ENCODE measurements around the gene C2orf76.

C2orf76 gene

DNA sequence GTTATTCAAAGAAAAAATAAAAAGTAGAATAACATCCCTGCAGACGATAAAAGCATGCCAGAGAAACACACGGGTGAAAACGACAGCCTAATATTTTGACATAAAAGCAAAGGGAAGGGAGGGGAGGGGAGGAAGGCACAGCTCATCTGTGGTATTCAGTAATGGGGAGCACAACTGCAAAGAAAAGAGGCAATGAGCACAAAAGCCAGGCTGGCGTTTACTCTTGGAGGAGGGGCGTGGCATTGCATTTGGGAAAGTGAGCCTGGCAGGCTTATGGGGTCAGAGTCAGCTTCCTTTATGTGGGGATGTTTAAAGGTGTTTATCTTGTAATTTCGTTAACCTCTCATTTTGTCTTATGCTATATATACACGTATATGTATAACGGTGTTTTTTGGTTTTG, 89.8 kb downstream of the C2orf76 start:
- Histone ChIP-seq H3K27me3 (ENCODE audit: insufficient read depth, poor library complexity, severe bottlenecking) (no peaks in the 10 kb centered on the region), H3K4me3 (replicated peaks; ENCODE audit: insufficient read depth, low read length) (no peak overlapping the region), H3K27ac (replicated peaks) (no peak overlapping the region)
- no peak for DNase-seq (ENCODE audit: low read depth in 1 of 2, low spot score in 1 of 2)
- TF ChIP-seq GABPA (IDR thresholded peaks at IDR 0.05; ENCODE audit: low read depth): no peak
- TF ChIP-seq, protein P1, sequence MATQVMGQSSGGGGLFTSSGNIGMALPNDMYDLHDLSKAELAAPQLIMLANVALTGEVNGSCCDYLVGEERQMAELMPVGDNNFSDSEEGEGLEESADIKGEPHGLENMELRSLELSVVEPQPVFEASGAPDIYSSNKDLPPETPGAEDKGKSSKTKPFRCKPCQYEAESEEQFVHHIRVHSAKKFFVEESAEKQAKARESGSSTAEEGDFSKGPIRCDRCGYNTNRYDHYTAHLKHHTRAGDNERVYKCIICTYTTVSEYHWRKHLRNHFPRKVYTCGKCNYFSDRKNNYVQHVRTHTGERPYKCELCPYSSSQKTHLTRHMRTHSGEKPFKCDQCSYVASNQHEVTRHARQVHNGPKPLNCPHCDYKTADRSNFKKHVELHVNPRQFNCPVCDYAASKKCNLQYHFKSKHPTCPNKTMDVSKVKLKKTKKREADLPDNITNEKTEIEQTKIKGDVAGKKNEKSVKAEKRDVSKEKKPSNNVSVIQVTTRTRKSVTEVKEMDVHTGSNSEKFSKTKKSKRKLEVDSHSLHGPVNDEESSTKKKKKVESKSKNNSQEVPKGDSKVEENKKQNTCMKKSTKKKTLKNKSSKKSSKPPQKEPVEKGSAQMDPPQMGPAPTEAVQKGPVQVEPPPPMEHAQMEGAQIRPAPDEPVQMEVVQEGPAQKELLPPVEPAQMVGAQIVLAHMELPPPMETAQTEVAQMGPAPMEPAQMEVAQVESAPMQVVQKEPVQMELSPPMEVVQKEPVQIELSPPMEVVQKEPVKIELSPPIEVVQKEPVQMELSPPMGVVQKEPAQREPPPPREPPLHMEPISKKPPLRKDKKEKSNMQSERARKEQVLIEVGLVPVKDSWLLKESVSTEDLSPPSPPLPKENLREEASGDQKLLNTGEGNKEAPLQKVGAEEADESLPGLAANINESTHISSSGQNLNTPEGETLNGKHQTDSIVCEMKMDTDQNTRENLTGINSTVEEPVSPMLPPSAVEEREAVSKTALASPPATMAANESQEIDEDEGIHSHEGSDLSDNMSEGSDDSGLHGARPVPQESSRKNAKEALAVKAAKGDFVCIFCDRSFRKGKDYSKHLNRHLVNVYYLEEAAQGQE (IDR thresholded peaks at IDR 0.05; ENCODE audit: insufficient replicate concordance, low read depth): no peak
- TF ChIP-seq SPI1 (IDR thresholded peaks at IDR 0.05; ENCODE audit: borderline replicate concordance, low read depth): no peak
- TF ChIP-seq POLR2AphosphoS5 (IDR thresholded peaks at IDR 0.05; ENCODE audit: low read depth): no peak
- TF ChIP-seq, protein P2, sequence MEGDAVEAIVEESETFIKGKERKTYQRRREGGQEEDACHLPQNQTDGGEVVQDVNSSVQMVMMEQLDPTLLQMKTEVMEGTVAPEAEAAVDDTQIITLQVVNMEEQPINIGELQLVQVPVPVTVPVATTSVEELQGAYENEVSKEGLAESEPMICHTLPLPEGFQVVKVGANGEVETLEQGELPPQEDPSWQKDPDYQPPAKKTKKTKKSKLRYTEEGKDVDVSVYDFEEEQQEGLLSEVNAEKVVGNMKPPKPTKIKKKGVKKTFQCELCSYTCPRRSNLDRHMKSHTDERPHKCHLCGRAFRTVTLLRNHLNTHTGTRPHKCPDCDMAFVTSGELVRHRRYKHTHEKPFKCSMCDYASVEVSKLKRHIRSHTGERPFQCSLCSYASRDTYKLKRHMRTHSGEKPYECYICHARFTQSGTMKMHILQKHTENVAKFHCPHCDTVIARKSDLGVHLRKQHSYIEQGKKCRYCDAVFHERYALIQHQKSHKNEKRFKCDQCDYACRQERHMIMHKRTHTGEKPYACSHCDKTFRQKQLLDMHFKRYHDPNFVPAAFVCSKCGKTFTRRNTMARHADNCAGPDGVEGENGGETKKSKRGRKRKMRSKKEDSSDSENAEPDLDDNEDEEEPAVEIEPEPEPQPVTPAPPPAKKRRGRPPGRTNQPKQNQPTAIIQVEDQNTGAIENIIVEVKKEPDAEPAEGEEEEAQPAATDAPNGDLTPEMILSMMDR (IDR thresholded peaks at IDR 0.05; ENCODE audit: insufficient read depth, low read length): no peak

GRCh38 chr2:119267604-119268003, 99.0 kb downstream of the C2orf76 start:
- Histone ChIP-seq H3K27me3 (ENCODE audit: insufficient read depth, poor library complexity, severe bottlenecking) (no peaks in the 10 kb centered on the region), H3K4me3 (replicated peaks; ENCODE audit: insufficient read depth, low read length) (no peak overlapping the region), H3K27ac (replicated peaks) (no peak overlapping the region)
- DNase-seq (ENCODE audit: low read depth in 1 of 2, low spot score in 1 of 2): peak in 1 of 2 experiments; percentile 14
- TF ChIP-seq SPI1 (IDR thresholded peaks at IDR 0.05; ENCODE audit: borderline replicate concordance, low read depth): no peak
- TF ChIP-seq, protein P1 (IDR thresholded peaks at IDR 0.05; ENCODE audit: insufficient replicate concordance, low read depth): no peak
- TF ChIP-seq, protein P2 (IDR thresholded peaks at IDR 0.05; ENCODE audit: insufficient read depth, low read length): no peak
- TF ChIP-seq POLR2AphosphoS5 (IDR thresholded peaks at IDR 0.05; ENCODE audit: low read depth): no peak
- no peak for TF ChIP-seq GABPA (IDR thresholded peaks at IDR 0.05; ENCODE audit: low read depth)

DNA sequence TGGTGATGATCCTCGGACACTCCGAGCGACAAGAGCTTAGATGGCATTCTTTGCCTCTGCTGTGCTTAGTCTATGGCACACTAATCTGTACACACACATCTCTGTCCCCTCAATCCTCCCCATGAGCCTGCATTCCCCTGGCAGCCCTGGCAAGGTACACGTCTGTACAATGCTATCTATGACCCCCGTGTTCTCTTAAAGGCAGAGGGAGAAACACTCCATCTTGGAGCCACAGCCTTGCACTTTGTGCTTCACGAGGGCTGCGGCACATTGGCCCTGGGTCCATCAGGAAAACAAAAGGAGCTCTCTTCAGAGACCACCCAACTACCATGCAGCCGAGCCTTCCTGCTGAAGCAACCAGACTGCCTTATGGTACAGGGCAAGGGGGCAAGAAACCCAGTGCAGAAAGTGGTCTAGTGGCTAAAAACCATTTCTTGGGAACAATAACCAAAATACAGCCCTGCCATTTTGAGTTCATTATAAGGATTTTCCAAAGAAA, 100.5 kb downstream of the C2orf76 start:
- Histone ChIP-seq H3K27me3 (ENCODE audit: insufficient read depth, poor library complexity, severe bottlenecking) (no peaks in the 10 kb centered on the region), H3K27ac (replicated peaks) (no peak overlapping the region), H3K4me3 (replicated peaks; ENCODE audit: insufficient read depth, low read length) (no peak overlapping the region)
- no peak for TF ChIP-seq SPI1 (IDR thresholded peaks at IDR 0.05; ENCODE audit: borderline replicate concordance, low read depth)
- no peak for TF ChIP-seq GABPA (IDR thresholded peaks at IDR 0.05; ENCODE audit: low read depth)
- TF ChIP-seq POLR2AphosphoS5 (IDR thresholded peaks at IDR 0.05; ENCODE audit: low read depth): no peak
- TF ChIP-seq, protein P2 (IDR thresholded peaks at IDR 0.05; ENCODE audit: insufficient read depth, low read length): no peak
- TF ChIP-seq, protein P1 (IDR thresholded peaks at IDR 0.05; ENCODE audit: insufficient replicate concordance, low read depth): no peak
- no peak for DNase-seq (ENCODE audit: low read depth in 1 of 2, low spot score in 1 of 2)
